HG03469 (cell line): ENCODE data around the gene SHCBP1L.
A peak's percentile ranks its signal among the peaks of the same experiment; 100 is the strongest.
"Not testable (repeated sequence)": the region's sequence is repeated elsewhere in the genome, so short reads cannot be mapped to it uniquely, and the experiment has no call there.

ENCODE experiments used
- ATAC-seq: cut with Tn5 transposase; IDR thresholded peaks from one replicate; pipeline ENCODE4 v1.9.1; 2021; ENCODE audit warnings: mild to moderate bottlenecking, moderate library complexity, moderate number of reproducible peaks; ENCODE audit not compliant: unreplicated experiment

SHCBP1L gene

GRCh38 chr1:182965861-182966260 lies 12.9 kb upstream of the SHCBP1L start:
- ATAC-seq = no peak

GRCh38 chr1:182965096-182965495 lies 12.1 kb upstream of the SHCBP1L start:
- no peak for ATAC-seq

GRCh38 chr1:182962554-182963115 lies 9.7 kb upstream of the SHCBP1L start:
- ATAC-seq = peak; percentile 78

- ATAC-seq = no peak
Measured at GRCh38 chr1:182960046-182960445, 7.1 kb upstream of the SHCBP1L start.

GRCh38 chr1:182957902-182958395 lies 5.0 kb upstream of the SHCBP1L start:
- ATAC-seq = no peak

GRCh38 chr1:182956708-182957365 lies 3.9 kb upstream of the SHCBP1L start:
- no peak for ATAC-seq

- ATAC-seq = no peak
Measured at GRCh38 chr1:182955596-182956588, 2.9 kb upstream of the SHCBP1L start.

GRCh38 chr1:182953826-182954225 lies 860 bp upstream of the SHCBP1L start:
- no peak for ATAC-seq

GRCh38 chr1:182943336-182943735 lies 9.6 kb downstream of the SHCBP1L start:
- not testable (repeated sequence) for ATAC-seq

- ATAC-seq = not testable (repeated sequence)
Measured at GRCh38 chr1:182942145-182942544, 10.8 kb downstream of the SHCBP1L start.

GRCh38 chr1:182939413-182939812 lies 13.6 kb downstream of the SHCBP1L start:
- ATAC-seq = no peak

GRCh38 chr1:182935716-182936115 lies 17.2 kb downstream of the SHCBP1L start:
- no peak for ATAC-seq

- no peak for ATAC-seq
Measured at GRCh38 chr1:182930985-182931384, 22.0 kb downstream of the SHCBP1L start.

GRCh38 chr1:182927693-182928433 lies 25.1 kb downstream of the SHCBP1L start:
- ATAC-seq = no peak

GRCh38 chr1:182925661-182926060 lies 27.3 kb downstream of the SHCBP1L start:
- no peak for ATAC-seq

GRCh38 chr1:182917378-182917777 lies 35.6 kb downstream of the SHCBP1L start:
- no peak for ATAC-seq

- ATAC-seq = no peak
Measured at GRCh38 chr1:182913401-182913800, 39.6 kb downstream of the SHCBP1L start.

- ATAC-seq = no peak
Measured at GRCh38 chr1:182910143-182910542, 42.8 kb downstream of the SHCBP1L start.

GRCh38 chr1:182909578-182909977 lies 43.4 kb downstream of the SHCBP1L start:
- ATAC-seq = no peak

GRCh38 chr1:182905321-182905720 lies 47.6 kb downstream of the SHCBP1L start:
- no peak for ATAC-seq

GRCh38 chr1:182901946-182902345 lies 51.0 kb downstream of the SHCBP1L start:
- ATAC-seq = not testable (repeated sequence)
